HG03354 (cell line): Measurements from ENCODE around the gene HSPA12B.

Experiments
- ATAC-seq: cut with Tn5 transposase; IDR thresholded peaks from one replicate; pipeline ENCODE4 v1.9.1; 2021; ENCODE audit warnings: mild to moderate bottlenecking; ENCODE audit not compliant: unreplicated experiment, poor library complexity, severe bottlenecking

HSPA12B gene

DNA sequence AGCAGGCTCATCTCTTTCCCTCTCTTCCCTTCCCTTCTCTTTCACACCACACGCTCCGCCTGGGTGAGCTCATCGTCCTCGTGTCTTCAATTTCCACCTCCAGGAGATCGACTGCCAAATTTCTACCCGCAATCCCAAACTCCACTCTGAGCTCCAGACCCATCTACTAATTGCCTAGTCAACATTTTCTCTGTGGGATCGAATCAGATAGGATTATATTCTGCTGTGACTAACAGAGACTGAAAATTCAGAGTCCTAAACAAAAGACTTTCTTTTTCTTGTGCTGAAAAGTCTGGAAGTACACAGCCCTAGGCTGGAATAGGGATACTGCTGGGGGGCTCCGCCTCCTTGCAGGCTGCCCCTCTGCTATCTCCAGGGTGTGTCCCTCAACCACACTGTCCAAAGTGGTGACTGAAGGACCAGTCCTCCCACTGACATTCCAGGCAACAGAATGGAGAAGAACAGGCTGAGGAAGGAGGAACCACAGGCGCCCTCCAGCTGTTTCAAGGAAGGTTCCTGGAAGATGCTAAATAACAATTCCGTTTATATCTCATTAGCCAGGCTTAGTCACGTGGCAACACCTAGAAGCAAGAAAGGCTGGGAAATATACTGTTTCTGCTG lies 5.0 kb upstream of the HSPA12B start:
- no peak for ATAC-seq

DNA sequence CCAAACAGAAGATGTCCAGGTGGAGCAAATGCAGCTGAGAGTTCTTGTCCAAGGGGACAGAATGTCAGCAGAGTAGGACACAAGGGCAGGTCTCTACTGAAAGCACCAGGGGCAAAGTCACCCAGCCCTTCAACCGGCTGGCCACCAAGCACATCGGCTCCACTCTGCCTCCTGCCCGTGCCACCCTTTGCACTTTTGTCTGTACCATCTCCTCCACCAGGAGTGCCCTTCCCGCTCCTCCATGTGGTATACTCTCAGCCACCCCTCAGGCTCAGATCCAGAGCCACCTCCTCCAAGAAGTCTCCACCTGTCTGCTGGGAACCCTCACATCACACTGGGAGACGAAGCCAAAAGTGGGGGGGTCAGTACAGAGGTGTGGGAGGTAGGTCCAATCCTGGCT lies 4.1 kb upstream of the HSPA12B start:
- ATAC-seq = no peak

DNA sequence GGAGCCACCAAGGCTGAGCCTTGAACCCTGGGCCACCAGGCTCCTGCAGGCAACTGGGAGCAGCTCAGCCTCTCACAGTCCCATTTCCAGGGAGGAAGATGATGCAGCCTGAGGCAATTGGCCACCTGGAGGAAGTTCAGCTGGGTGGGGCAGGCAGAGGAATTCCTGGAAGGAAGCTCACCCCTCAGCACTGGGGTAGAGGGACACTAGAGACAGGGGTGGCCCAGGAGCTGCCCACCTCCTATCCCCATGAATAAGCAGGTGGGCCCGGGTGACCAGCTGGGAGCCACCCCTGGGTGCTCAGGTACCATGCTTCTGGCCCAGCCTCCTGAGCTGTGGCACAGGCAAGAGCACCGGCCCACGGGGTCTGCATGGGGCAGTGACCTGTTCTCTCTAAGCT lies 3.6 kb upstream of the HSPA12B start:
- no peak for ATAC-seq

DNA sequence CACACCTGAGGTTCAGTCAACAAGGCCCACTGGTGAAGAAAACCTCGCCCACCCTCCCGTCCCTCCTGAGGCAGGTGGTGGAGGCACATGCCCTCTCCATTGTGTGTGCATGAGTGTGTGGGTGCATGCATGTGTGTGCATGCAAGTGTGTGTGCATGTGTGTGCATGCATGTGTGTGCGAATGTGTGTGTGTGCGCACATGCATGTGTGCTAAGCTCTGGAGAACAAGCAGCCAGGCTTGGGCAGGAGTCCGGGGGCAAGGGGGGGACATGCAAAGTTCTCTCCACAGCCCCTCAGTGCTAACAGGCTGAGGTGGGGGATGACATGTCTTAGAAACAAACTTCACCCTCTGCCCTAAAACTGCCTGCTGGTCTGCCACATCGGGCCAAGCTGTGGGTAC lies 3.1 kb upstream of the HSPA12B start:
- ATAC-seq = no peak

DNA sequence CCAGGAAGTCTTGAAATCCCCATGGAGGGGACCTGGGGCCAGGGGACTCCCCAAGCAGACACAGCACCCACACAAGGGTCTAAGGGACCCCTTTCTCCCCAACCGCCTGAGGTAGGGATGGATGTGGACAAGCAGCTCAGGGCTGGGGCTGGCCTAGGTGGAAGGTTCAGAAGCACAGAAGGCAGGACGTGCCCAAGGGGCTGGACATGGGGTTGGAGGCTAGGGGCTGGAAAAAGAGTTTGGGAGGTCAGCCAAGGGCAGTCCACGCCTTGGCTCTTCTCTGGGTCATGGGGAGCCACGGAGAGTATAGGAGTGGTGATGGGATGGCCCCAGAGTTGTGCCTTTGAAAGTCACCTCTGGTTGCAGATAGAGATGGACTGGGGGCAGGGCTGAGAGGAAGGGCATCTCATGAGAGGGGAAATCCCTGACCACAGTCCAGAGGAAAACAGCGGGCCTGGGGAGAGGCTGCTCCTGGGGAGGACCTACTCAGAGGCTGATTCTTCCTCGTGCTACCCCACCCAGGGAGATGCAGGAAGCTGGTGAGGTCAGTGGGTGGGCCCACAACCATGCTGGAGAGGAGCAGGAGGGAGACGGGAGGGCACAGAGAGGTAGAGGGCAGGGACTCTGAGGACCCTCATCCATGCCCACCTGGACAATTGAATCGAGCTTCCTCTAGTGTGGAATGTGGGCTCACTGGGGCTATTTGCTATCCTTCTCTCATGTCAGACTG lies 2.5 kb upstream of the HSPA12B start:
- ATAC-seq = no peak

DNA sequence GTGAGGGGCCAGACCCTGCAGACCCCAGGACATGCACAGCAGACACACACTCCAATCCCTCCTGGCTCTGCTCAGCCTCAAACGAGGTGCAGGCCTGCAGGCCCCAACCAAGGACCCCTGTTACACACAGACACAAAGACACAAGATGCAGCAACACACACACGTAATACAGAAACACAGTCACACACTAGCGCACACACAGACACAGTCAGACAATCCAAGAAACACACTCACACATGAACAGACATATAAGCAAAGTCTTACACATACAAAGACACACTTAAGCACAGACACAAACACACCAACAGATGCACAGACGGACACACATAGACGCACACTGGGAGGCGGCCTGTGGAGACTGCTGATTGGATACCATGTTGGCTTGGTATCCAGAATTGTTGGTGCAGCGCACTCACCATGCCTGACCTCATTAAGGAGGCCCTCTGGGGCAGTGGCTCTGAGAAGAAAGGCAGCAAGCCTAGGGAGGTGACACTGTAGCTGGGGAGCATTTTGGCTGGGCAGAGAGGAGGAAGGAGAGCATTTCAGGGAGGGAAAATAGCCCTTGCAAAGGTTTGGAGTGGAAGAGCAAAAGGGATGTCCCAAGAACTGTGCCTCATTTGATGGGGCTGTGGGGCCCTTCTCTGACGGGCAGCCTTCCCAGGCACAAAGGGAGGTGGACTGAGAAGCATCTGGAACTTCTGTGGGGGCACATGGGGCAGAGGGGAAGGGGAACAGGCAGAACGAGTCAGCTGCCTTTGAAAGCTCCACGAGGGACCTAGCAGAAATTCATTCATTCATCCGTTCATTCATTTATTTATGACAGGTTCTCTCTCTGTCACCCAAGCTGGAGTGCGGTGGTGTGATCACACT lies 1.4 kb upstream of the HSPA12B start:
- no peak for ATAC-seq

GRCh38 chr20:3731944-3732326 lies 550 bp upstream of the HSPA12B start:
- no peak for ATAC-seq

DNA sequence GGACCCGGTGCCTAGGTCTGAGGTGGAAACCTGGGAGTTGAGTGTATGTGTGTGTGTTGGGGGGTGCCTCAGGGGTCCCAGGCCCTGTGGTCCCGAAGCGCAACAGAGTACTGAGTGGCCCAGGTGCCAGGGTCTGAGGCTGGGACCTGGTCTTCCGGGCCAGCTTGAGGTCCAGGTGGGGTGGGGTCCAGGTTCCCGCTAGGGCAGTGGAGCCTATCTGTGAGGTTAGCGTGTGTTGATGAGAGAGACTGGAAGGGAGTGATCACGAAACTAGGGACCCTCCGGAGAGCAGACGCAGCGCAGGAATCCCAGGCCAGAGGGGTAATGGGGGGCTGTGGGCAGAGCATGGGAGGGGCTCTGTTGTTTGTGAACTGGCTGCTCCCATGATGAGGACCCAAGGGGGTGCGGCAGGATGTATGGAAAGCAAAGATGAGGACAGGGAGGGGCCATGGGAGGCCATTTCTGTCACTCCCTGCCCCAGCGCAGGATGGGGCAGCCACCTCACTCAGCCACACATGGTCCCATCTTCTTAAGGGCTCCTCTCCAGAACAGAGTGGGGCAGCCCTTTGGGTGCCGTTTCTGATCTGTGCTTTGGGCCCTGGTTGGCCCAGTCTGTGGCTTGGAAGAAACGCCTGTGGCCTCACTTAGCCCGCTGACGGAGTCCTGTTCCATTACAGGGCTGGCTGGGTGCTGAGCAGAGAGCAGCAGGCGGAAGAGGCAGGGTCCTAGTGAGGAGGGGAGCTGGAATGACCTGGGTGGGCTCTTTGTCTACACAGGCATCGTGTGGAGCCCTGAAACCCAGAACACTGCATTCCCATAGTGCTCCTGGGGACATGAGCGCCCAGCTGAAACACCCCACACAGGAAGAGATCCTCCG lies 872 bp downstream of the HSPA12B start:
- no peak for ATAC-seq

DNA sequence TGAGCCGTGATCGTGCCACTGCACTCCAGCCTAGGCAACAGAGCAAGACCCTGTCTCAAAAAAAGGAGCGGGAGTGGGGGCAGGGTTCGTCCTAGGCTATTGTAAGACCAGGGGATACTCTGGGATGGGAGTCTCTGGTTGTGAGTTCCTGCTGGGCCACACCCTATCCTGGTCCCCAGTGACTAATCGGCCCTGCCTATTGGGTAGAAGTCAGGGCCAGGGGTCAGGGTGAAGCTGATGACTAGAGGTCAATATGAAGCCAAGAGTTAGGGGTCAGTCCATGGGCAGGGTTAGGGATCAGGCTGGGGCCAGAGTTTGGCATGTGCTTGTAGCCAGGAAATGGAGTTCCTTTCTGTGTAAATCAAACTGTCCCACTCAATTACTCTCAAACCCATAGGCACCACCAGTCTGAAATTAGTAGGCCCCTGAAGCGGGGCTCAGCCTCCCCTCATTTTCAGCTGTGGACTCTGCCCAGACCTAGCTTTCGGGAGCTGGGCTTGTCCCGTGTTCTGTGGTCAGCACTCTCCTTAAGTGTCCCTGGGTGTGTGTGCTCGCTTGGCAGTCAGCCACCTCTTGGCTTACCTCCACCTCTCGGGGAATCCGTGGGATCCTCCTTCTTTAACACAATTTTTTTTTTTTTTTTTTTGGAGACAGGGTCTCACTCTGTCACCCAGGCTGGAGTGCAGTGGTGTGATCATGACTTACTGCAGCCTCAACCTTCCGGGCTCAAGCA lies 1.8 kb downstream of the HSPA12B start:
- ATAC-seq = no peak

GRCh38 chr20:3735768-3736167 lies 3.3 kb downstream of the HSPA12B start:
- ATAC-seq = no peak

DNA sequence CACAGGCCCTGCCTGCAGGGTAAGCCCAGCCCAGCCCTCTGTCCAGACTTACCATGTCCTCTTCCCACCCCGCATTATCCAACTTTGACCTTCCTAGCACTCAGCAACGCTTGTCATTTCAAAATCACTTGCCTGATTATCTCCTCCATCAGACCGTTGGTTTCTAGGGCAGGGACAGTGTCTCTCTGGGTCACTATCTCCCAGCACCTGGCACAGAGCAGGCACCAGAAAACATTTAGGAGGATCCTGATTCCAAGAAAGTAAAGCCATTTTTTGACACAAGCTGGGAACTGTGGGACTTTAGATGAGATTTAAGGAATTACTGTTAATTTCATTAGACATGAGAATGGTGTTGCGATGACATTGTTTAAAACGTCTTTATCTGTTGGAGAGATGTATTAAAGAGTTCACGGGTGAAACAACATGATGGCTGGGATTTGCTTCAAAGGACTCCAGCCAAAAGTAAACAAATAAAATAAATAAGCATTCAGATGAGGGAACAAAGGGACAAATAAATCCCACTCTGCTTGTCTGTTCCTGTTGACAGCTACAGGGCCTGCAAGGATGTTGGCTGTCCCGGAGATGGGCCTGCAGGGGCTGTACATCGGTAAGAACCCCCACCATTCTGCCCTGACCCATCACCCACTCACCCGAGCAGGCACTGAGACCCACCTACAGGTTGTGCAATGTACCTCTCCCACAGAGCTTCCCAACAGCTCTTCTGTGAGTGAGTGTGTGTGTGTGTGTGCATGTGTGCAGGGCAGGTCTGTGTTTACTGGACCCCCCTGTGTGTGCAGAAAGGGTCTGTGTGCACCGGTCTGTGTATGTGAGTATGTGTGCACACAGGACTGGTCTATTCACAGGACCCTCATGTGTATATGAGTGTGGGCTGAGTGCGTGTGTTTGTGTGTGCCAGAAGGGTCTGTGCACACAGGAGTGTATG lies 5.9 kb downstream of the HSPA12B start:
- no peak for ATAC-seq

DNA sequence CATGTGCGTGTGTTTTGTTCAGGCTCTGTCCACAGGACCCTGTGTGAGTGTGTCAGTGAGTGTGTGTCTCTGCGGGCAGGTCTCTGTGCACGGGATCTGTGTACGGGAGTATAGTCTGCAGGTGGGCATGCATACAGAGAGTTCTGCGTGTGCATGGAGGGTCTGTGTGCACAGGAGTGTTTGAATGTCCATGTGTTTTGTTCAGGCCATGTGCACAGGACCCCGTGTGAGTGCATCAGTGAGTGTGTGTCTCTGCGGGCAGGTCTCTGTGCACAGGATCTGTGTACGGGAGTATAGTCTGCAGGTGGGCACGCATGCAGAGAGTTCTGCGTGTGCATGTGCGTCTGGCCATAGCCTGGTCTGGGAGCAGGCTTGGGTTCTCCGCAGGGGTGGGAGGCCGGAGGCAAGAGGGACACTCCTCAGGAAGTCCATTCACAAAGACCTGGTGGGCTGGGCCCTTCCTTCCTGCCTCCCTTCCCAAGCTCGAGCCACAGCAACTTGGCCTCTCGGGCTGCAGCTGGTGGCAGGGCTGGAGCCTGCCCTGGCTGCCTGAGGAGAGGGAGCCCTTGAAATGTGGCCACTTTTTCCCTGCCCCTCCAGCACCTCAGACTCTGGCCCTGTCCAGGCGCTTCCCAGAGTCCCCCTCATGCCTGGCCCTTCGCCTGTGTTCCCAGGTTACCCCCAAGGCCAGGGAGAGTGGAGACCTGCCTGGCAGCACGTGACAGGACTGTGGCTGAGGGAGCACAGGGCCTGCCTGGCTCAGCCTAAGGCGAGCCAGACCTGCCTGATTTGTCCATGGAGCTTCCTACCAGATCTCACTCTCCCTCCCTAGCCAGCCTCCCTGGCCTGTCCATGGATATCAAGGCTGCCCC lies 6.8 kb downstream of the HSPA12B start:
- no peak for ATAC-seq

DNA sequence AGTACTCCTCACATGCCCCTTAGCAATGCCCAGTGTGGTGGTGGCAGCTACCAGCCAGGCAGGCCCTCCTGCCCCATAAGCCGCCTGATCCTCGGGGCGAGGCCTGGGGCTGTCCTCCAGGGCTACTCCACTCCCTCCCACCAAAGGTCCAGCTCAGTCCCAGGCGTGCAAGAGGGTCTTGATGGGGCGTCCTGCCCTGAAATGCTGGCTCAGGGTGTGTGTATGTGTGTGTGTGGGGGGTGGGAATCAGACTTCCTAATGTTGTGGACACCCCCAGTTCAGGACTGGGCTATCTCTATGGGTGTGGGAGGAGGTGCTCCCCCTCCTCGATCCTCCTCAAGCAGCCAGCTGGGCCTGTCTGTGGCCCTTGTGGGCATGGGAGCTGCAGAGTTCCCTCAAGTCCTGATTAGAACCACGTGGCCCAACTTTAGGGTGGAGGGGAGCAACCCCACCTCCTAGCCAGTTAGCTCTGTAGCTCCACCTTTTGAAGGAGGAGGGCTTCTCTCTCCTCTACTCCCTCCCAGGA lies 7.5 kb downstream of the HSPA12B start:
- no peak for ATAC-seq

GRCh38 chr20:3740615-3741301 lies 8.3 kb downstream of the HSPA12B start:
- ATAC-seq = no peak

DNA sequence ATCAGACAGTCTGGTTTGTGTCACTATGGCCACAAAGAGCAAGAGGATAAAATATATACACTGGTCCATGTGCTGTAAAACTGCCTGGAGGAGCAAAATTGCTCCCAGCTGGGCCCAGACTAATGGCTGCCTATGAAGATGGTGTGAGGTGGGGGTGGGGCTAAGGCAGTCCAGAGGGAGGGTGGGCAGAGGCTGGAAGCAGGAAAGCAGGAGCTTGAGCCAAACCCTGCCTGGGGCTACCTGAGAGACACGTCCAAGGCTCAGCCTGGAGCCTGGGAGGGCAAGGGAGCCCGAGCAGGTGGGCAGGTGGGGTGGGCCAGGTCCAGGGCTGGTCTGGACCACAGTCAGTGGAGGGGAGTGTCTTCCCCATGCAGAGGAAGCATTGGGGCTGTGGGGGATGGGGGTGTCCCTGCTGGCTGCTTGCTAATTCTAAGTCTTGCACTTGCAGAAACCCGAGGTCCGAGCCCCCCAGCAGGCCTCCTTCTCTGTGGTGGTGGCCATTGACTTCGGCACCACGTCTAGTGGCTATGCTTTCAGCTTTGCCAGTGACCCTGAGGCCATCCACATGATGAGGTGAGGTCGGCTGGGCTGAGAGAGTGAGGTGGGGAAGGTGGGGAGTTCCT lies 9.5 kb downstream of the HSPA12B start:
- ATAC-seq = no peak

DNA sequence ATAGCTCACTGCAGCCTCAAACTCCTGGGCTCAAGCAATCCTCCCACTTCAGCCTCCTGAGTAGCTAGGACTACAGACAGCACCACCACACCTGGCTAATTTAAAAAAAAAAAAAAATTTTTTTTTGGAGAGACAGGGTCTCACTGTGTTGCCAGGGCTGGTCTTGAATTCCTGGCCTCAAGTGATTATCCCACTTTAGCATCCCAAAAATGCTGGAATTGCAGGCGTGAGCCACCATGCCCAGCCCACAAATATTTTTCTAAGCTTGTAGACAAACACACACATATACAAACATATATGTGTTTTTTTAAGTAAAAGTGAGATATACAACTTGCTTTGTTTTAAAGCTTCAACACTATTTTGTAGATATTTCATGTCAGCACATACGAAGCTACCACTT lies 10.8 kb downstream of the HSPA12B start:
- no peak for ATAC-seq
